Measurements from ENCODE around the gene TMEM150C.
"Not testable (repeated sequence)": the region's sequence is repeated elsewhere in the genome, so short reads cannot be mapped to it uniquely, and the experiment has no call there.

The TMEM150C gene

GRCh38 chr4:82560853-82561785, 669 bp downstream of the TMEM150C start:
- peak overlapping the region; percentile 69 for H3K4me3 ChIP-seq (ENCODE audit: low read depth, low read length)
- H3K9me3 ChIP-seq (ENCODE audit: control insufficient read depth, insufficient read depth, low read length), result no peaks in the 10 kb centered on the region
- no peak overlapping the region for H3K9ac ChIP-seq (ENCODE audit: low read depth, low read length)
- H3K4me1 ChIP-seq (ENCODE audit: control insufficient read depth, insufficient read depth, low read length), result peaks cover 6% of the 10 kb centered on the region
- H3K36me3 ChIP-seq (ENCODE audit: control insufficient read depth, insufficient read depth, low read length), result no peaks in the 10 kb centered on the region
- H3K27me3 ChIP-seq (ENCODE audit: control insufficient read depth, insufficient read depth, low read length), result peaks cover 18% of the 10 kb centered on the region

GRCh38 chr4:82559735-82560120, 2.1 kb downstream of the TMEM150C start:
- peaks cover 6% of the 10 kb centered on the region for H3K4me1 ChIP-seq (ENCODE audit: control insufficient read depth, insufficient read depth, low read length)
- H3K36me3 ChIP-seq (ENCODE audit: control insufficient read depth, insufficient read depth, low read length), result no peaks in the 10 kb centered on the region
- H3K4me3 ChIP-seq (ENCODE audit: low read depth, low read length), result no peak overlapping the region
- H3K9me3 ChIP-seq (ENCODE audit: control insufficient read depth, insufficient read depth, low read length), result no peaks in the 10 kb centered on the region
- peaks cover 18% of the 10 kb centered on the region for H3K27me3 ChIP-seq (ENCODE audit: control insufficient read depth, insufficient read depth, low read length)
- no peak overlapping the region for H3K9ac ChIP-seq (ENCODE audit: low read depth, low read length)

- not testable (repeated sequence) for H3K4me1 ChIP-seq (ENCODE audit: control insufficient read depth, insufficient read depth, low read length); H3K9ac ChIP-seq (ENCODE audit: low read depth, low read length); H3K4me3 ChIP-seq (ENCODE audit: low read depth, low read length); H3K36me3 ChIP-seq (ENCODE audit: control insufficient read depth, insufficient read depth, low read length); H3K9me3 ChIP-seq (ENCODE audit: control insufficient read depth, insufficient read depth, low read length)
- peaks cover 18% of the 10 kb centered on the region for H3K27me3 ChIP-seq (ENCODE audit: control insufficient read depth, insufficient read depth, low read length)
These were observed 2.6 kb downstream of the TMEM150C start for GRCh38 chr4:82559090-82559734.

- peaks cover 8% of the 10 kb centered on the region for H3K27me3 ChIP-seq (ENCODE audit: control insufficient read depth, insufficient read depth, low read length)
- H3K9me3 ChIP-seq (ENCODE audit: control insufficient read depth, insufficient read depth, low read length), result no peaks in the 10 kb centered on the region
- no peak overlapping the region for H3K9ac ChIP-seq (ENCODE audit: low read depth, low read length)
- no peaks in the 10 kb centered on the region for H3K4me1 ChIP-seq (ENCODE audit: control insufficient read depth, insufficient read depth, low read length)
- H3K36me3 ChIP-seq (ENCODE audit: control insufficient read depth, insufficient read depth, low read length), result no peaks in the 10 kb centered on the region
- no peak overlapping the region for H3K4me3 ChIP-seq (ENCODE audit: low read depth, low read length)
These were observed 6.5 kb downstream of the TMEM150C start for GRCh38 chr4:82555276-82555675.

- Histone ChIP-seq H3K36me3 (ENCODE audit: control insufficient read depth, insufficient read depth, low read length) (no peaks in the 10 kb centered on the region), H3K4me3 (ENCODE audit: low read depth, low read length) (no peak overlapping the region), H3K9ac (ENCODE audit: low read depth, low read length) (no peak overlapping the region), H3K4me1 (ENCODE audit: control insufficient read depth, insufficient read depth, low read length) (no peaks in the 10 kb centered on the region), H3K9me3 (ENCODE audit: control insufficient read depth, insufficient read depth, low read length) (no peaks in the 10 kb centered on the region), H3K27me3 (ENCODE audit: control insufficient read depth, insufficient read depth, low read length) (no peaks in the 10 kb centered on the region)
These were observed 8.8 kb downstream of the TMEM150C start for GRCh38 chr4:82553020-82553419.

- H3K4me1 ChIP-seq (ENCODE audit: control insufficient read depth, insufficient read depth, low read length), result no peaks in the 10 kb centered on the region
- no peak overlapping the region for H3K9ac ChIP-seq (ENCODE audit: low read depth, low read length)
- H3K4me3 ChIP-seq (ENCODE audit: low read depth, low read length), result no peak overlapping the region
- H3K27me3 ChIP-seq (ENCODE audit: control insufficient read depth, insufficient read depth, low read length), result no peaks in the 10 kb centered on the region
- no peaks in the 10 kb centered on the region for H3K36me3 ChIP-seq (ENCODE audit: control insufficient read depth, insufficient read depth, low read length)
- H3K9me3 ChIP-seq (ENCODE audit: control insufficient read depth, insufficient read depth, low read length), result no peaks in the 10 kb centered on the region
These were observed 10.1 kb downstream of the TMEM150C start for GRCh38 chr4:82551734-82552133.

- not testable (repeated sequence) for H3K4me3 ChIP-seq (ENCODE audit: low read depth, low read length); H3K9me3 ChIP-seq (ENCODE audit: control insufficient read depth, insufficient read depth, low read length); H3K4me1 ChIP-seq (ENCODE audit: control insufficient read depth, insufficient read depth, low read length); H3K27me3 ChIP-seq (ENCODE audit: control insufficient read depth, insufficient read depth, low read length); H3K9ac ChIP-seq (ENCODE audit: low read depth, low read length); H3K36me3 ChIP-seq (ENCODE audit: control insufficient read depth, insufficient read depth, low read length)
These were observed 13.9 kb downstream of the TMEM150C start for GRCh38 chr4:82547850-82548249.

- H3K36me3 ChIP-seq (ENCODE audit: control insufficient read depth, insufficient read depth, low read length), result no peaks in the 10 kb centered on the region
- H3K4me1 ChIP-seq (ENCODE audit: control insufficient read depth, insufficient read depth, low read length), result no peaks in the 10 kb centered on the region
- no peaks in the 10 kb centered on the region for H3K9me3 ChIP-seq (ENCODE audit: control insufficient read depth, insufficient read depth, low read length)
- no peak overlapping the region for H3K4me3 ChIP-seq (ENCODE audit: low read depth, low read length)
- H3K9ac ChIP-seq (ENCODE audit: low read depth, low read length), result no peak overlapping the region
- H3K27me3 ChIP-seq (ENCODE audit: control insufficient read depth, insufficient read depth, low read length), result no peaks in the 10 kb centered on the region
These were observed 18.7 kb downstream of the TMEM150C start for GRCh38 chr4:82543131-82543530.

GRCh38 chr4:82542642-82543041, 19.1 kb downstream of the TMEM150C start:
- no peaks in the 10 kb centered on the region for H3K4me1 ChIP-seq (ENCODE audit: control insufficient read depth, insufficient read depth, low read length)
- no peak overlapping the region for H3K9ac ChIP-seq (ENCODE audit: low read depth, low read length)
- no peaks in the 10 kb centered on the region for H3K27me3 ChIP-seq (ENCODE audit: control insufficient read depth, insufficient read depth, low read length)
- no peaks in the 10 kb centered on the region for H3K36me3 ChIP-seq (ENCODE audit: control insufficient read depth, insufficient read depth, low read length)
- no peaks in the 10 kb centered on the region for H3K9me3 ChIP-seq (ENCODE audit: control insufficient read depth, insufficient read depth, low read length)
- no peak overlapping the region for H3K4me3 ChIP-seq (ENCODE audit: low read depth, low read length)

GRCh38 chr4:82529322-82529721, 32.5 kb downstream of the TMEM150C start:
- Histone ChIP-seq H3K4me3 (ENCODE audit: low read depth, low read length) (no peak overlapping the region), H3K4me1 (ENCODE audit: control insufficient read depth, insufficient read depth, low read length) (peaks cover 11% of the 10 kb centered on the region), H3K36me3 (ENCODE audit: control insufficient read depth, insufficient read depth, low read length) (no peaks in the 10 kb centered on the region), H3K9me3 (ENCODE audit: control insufficient read depth, insufficient read depth, low read length) (no peaks in the 10 kb centered on the region), H3K9ac (ENCODE audit: low read depth, low read length) (no peak overlapping the region), H3K27me3 (ENCODE audit: control insufficient read depth, insufficient read depth, low read length) (no peaks in the 10 kb centered on the region)

- H3K27me3 ChIP-seq (ENCODE audit: control insufficient read depth, insufficient read depth, low read length), result no peaks in the 10 kb centered on the region
- H3K36me3 ChIP-seq (ENCODE audit: control insufficient read depth, insufficient read depth, low read length), result no peaks in the 10 kb centered on the region
- no peaks in the 10 kb centered on the region for H3K9me3 ChIP-seq (ENCODE audit: control insufficient read depth, insufficient read depth, low read length)
- H3K4me3 ChIP-seq (ENCODE audit: low read depth, low read length), result no peak overlapping the region
- no peak overlapping the region for H3K9ac ChIP-seq (ENCODE audit: low read depth, low read length)
- H3K4me1 ChIP-seq (ENCODE audit: control insufficient read depth, insufficient read depth, low read length), result peaks cover 12% of the 10 kb centered on the region
These were observed 32.9 kb downstream of the TMEM150C start for GRCh38 chr4:82528868-82529267.

GRCh38 chr4:82528074-82528473, 33.7 kb downstream of the TMEM150C start:
- no peaks in the 10 kb centered on the region for H3K36me3 ChIP-seq (ENCODE audit: control insufficient read depth, insufficient read depth, low read length)
- H3K9ac ChIP-seq (ENCODE audit: low read depth, low read length), result no peak overlapping the region
- H3K27me3 ChIP-seq (ENCODE audit: control insufficient read depth, insufficient read depth, low read length), result no peaks in the 10 kb centered on the region
- H3K9me3 ChIP-seq (ENCODE audit: control insufficient read depth, insufficient read depth, low read length), result no peaks in the 10 kb centered on the region
- H3K4me3 ChIP-seq (ENCODE audit: low read depth, low read length), result no peak overlapping the region
- H3K4me1 ChIP-seq (ENCODE audit: control insufficient read depth, insufficient read depth, low read length), result peaks cover 15% of the 10 kb centered on the region
